Endothelial cell of umbilical vein (primary cell): Measurements from ENCODE around the gene PLA2G4B. TPM values are rescaled to one million over a fixed set of nuclear protein-coding genes. Genes with fewer than 3 reads are reported as not detected.

ENCODE experiments used
- BruUV-seq: library from RNA; stranded (reverse); fragments of 400-500 nt; replicated peaks from 2 replicates; lab custom pipeline; 2021; lab: Mats Ljungman, UMichigan
- CTCF ChIA-PET: fragments of 300-600, 350-600 bp; sonication (Branson Sonifier 250); formaldehyde crosslinking; loops from one replicate; lab custom pipeline; 2021; ENCODE audit warnings: antibody characterized with exemption, inconsistent platforms; lab: Charles Lee
- POLR2A ChIA-PET: fragments of 300-600, 350-600 bp; sonication (Branson Sonifier 250); formaldehyde crosslinking; loops from one replicate; lab custom pipeline; 2021; ENCODE audit warnings: antibody characterized with exemption, inconsistent platforms; lab: Charles Lee
- DNase-seq: peaks from one replicate; pipeline ENCODE4 v3.0.0-alpha.2; 2011; ENCODE audit warnings: low read depth, low spot score
- FAIRE-seq: peaks from 2 replicates; lab custom pipeline; 2011; peaks lifted over from hg19 to GRCh38; lab: Jason Lieb, UNC
- H2AFZ ChIP-seq: 2 replicates; pipeline ENCODE4 v1.6.0; 2012; ENCODE audit warnings: low read depth, low read length, control low read depth, inconsistent platforms
- H3K27ac ChIP-seq: 2 replicates; pipeline ENCODE4 v1.5.1; 2011; ENCODE audit warnings: low read depth, mild to moderate bottlenecking, control low read depth, low read length, moderate library complexity; ENCODE audit not compliant: insufficient read depth
- H3K27me3 ChIP-seq, 2 experiments: 2 replicates each; pipeline versions ENCODE4 v1.6.0 to v1.6.1; 2011; ENCODE audit warnings: low read length in 2 of 2, mixed read lengths in 1 of 2; ENCODE audit not compliant: control insufficient read depth in 2 of 2, insufficient read depth in 2 of 2
- H3K36me3 ChIP-seq, 2 experiments: 2 replicates in 1 of 2; 3 replicates in 1 of 2; pipeline ENCODE4 v1.5.1; 2011; ENCODE audit warnings: low read length in 2 of 2, mild to moderate bottlenecking in 1 of 2, moderate library complexity in 1 of 2; ENCODE audit not compliant: control insufficient read depth in 2 of 2, insufficient read depth in 2 of 2; ENCODE audit errors: extremely low read depth in 1 of 2
- H3K4me1 ChIP-seq: 3 replicates; pipeline ENCODE4 v1.5.1; 2011; ENCODE audit warnings: mild to moderate bottlenecking, low read length; ENCODE audit not compliant: control insufficient read depth, insufficient read depth; ENCODE audit errors: extremely low read depth
- H3K4me2 ChIP-seq: 2 replicates; pipeline ENCODE4 v1.6.1; 2011; ENCODE audit warnings: low read length, control low read depth, mixed read lengths; ENCODE audit not compliant: insufficient read depth
- H3K4me3 ChIP-seq, 3 experiments: fragments of 200-600 bp in 1 of 3; sonication (generic), shearing (Covaris generic) in 1 of 3; replicated peaks in 1 of 3; 2 replicates each; pipeline ENCODE4 v1.5.1; 2011 to 2016; ENCODE audit warnings: control low read depth in 3 of 3, low read length in 3 of 3, mild to moderate bottlenecking in 2 of 3, inconsistent platforms in 1 of 3, low read depth in 1 of 3, moderate library complexity in 1 of 3; ENCODE audit not compliant: insufficient read depth in 1 of 3
- H3K79me2 ChIP-seq: 2 replicates; pipeline ENCODE4 v1.6.0; 2012; ENCODE audit warnings: low read length, inconsistent platforms; ENCODE audit not compliant: control insufficient read depth, insufficient read depth
- H3K9ac ChIP-seq: replicated peaks from 2 replicates; pipeline ENCODE3; 2011; ENCODE audit warnings: low read length, control low read depth; ENCODE audit not compliant: insufficient read depth; ENCODE audit errors: extremely low read depth
- H3K9me1 ChIP-seq: replicated peaks from 3 replicates; pipeline ENCODE4 v1.6.0; 2011; ENCODE audit warnings: mild to moderate bottlenecking, low read length; ENCODE audit not compliant: control insufficient read depth, insufficient read depth; ENCODE audit errors: extremely low read depth
- H3K9me3 ChIP-seq: replicated peaks from 2 replicates; pipeline ENCODE4 v1.5.1; 2012; ENCODE audit warnings: low read length, inconsistent platforms; ENCODE audit not compliant: control insufficient read depth, insufficient read depth
- H4K20me1 ChIP-seq: replicated peaks from 2 replicates; pipeline ENCODE3; 2011; ENCODE audit warnings: mild to moderate bottlenecking, low read length; ENCODE audit not compliant: control insufficient read depth, insufficient read depth; ENCODE audit errors: extremely low read depth
- EZH2 ChIP-seq: IDR thresholded peaks from 2 replicates; pipeline ENCODE4 v1.6.1; 2012; ENCODE audit warnings: borderline replicate concordance, low read depth, mild to moderate bottlenecking, moderate library complexity, low read length, inconsistent platforms; ENCODE audit not compliant: severe bottlenecking
- FOS ChIP-seq: IDR thresholded peaks from 2 replicates; pipeline ENCODE4 v1.6.1; 2011; ENCODE audit warnings: mild to moderate bottlenecking, low read length, moderate library complexity, borderline replicate concordance; ENCODE audit not compliant: insufficient read depth
- GATA2 ChIP-seq: IDR thresholded peaks from 2 replicates; pipeline ENCODE4 v1.7.0; 2011; ENCODE audit warnings: low read depth, mild to moderate bottlenecking, moderate library complexity, mixed read lengths, low read length; ENCODE audit not compliant: insufficient read length, insufficient read depth
- JUN ChIP-seq: IDR thresholded peaks from 2 replicates; pipeline ENCODE4 v1.6.1; 2011; ENCODE audit warnings: borderline replicate concordance, low read depth; ENCODE audit not compliant: insufficient read length, insufficient read depth
- MYC ChIP-seq: IDR thresholded peaks from one replicate; pipeline ENCODE4 v1.6.1; 2011; ENCODE audit warnings: mild to moderate bottlenecking, low read depth, low read length
- POLR2A ChIP-seq: IDR thresholded peaks from 2 replicates; pipeline ENCODE4 v1.6.1; 2012; ENCODE audit warnings: low read depth, mild to moderate bottlenecking, control low read depth, low read length
- POLR2AphosphoS5 ChIP-seq: IDR thresholded peaks from 2 replicates; pipeline ENCODE4 v1.6.1; 2012; ENCODE audit warnings: low read depth, mild to moderate bottlenecking, control low read depth, low read length, moderate library complexity; ENCODE audit not compliant: insufficient read depth
- dilution Hi-C: fragments of 300-500 bp; cut with MboI; formaldehyde crosslinking; loops from one replicate; pipeline ENCODE4 v1.15.0; 2019; ENCODE audit warnings: low sequenced_read_pairs; ENCODE audit not compliant: extremely low pct_ligation_motif_present
- intact Hi-C: fragments of 100-400 bp; cut with micrococcal nuclease; formaldehyde crosslinking; loops from one replicate; pipeline ENCODE4 v1.10.0; 2022
- polyA plus RNA-seq, 4 experiments: library from polyadenylated mRNA; depleted of rRNA in 3 of 4; stranded (reverse) in 3 of 4; unstranded in 1 of 4; fragments of >200 nt; gene quantifications; 2 replicates each; pipeline versions ENCODE4 v1.2.1 to v1.2.3, GENCODE V29; 2011 to 2012; ENCODE audit warnings: missing spikeins in 1 of 4
- total RNA-seq: library from RNA; stranded (reverse); gene quantifications from 2 replicates; pipeline ENCODE4 v1.2.3, GENCODE V29; 2021
- TF ChIP-seq, protein P1 (sequence below): IDR thresholded peaks from 2 replicates; pipeline ENCODE4 v1.6.1; 2011; ENCODE audit not compliant: insufficient read depth, insufficient read length
- TF ChIP-seq, protein P2 (sequence below), 2 donors: IDR thresholded peaks; 1 replicate in 1 of 2; 2 replicates in 1 of 2; pipeline ENCODE4 v1.5.1; 2011; ENCODE audit warnings: low read length in 2 of 2, mild to moderate bottlenecking in 2 of 2, moderate library complexity in 2 of 2, control low read depth in 1 of 2, inconsistent platforms in 1 of 2, low read depth in 1 of 2; ENCODE audit not compliant: insufficient read depth in 1 of 2; ENCODE audit errors: extremely low read depth in 1 of 2

PLA2G4B gene
- total and polyA plus RNA-seq, 2 donors (not counting 3 experiments of a cell fraction or from before 2014, with no cell fraction given) = 4.0 to 7.9 TPM

DNA sequence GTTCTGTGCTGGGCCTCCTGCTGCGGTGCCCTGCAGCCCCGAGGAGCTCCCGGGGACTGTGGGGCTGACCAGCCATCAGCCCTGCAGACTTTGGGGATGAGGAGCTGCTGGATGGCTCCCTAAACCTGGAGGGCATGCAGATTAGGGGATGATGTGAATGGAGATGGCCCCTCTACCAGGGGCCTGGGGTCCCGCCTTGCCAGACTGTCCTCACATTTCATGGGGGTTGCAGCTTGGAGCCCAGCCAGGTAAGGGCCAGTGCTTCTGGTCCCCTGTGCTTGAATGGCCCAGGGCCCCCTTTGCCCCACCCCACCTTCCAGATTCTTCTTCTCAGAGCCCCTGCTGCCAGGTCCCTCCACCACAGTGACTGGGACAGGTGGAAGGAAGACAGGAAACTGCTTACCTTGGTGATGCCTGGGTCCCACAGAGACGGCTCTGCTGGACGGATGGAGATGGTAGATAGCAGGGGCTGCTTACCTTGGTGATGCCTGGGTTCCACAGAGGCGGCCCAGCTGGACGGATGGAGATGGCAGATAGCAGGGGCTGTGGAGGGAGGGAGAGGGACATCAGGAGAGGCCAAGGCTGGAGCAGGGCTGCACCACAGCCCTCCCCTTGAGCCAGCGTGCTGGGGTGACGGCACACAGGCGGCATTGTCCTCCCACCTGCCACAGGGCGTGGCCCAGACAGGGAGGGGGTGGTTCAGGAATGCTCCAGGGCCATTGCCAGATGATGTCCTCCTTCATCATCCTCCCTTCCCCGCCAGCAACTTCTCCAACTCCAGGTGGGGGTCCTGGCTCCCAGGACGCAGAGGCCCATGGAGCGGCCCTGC, 55.0 kb downstream of the PLA2G4B start, which contains the start of gene SPTBN5:
TSS of gene SPTBN5 (minus strand) at position 632 of the 829 bp plus-strand sequence. CDS start at position 76, 556 bp downstream.
- Histone ChIP-seq H3K4me3 (no peak within 1 kb of the TSS), H4K20me1 (no peaks in the 10 kb centered on the region), H3K9ac (peak within 1 kb of the TSS; percentile 40), H3K27me3 (no peaks in the 10 kb centered on the region), H3K36me3 (peaks cover 0 to 11% of the 10 kb centered on the region in 2 experiments), H3K4me2 (peak within 1 kb of the TSS; percentile 9), H3K9me1 (no peaks in the 10 kb centered on the region), H2AFZ (no peak within 1 kb of the TSS), H3K27ac (peak within 1 kb of the TSS; percentile 73), H3K79me2 (no peaks in the 10 kb centered on the region), H3K4me1 (peaks cover 16% of the 10 kb centered on the region), H3K9me3 (no peaks in the 10 kb centered on the region)
- no TSS peak for BruUV-seq
- ChIA-PET CTCF (interaction anchor here (1.4 to 2.3 kb wide), 2 partner anchors 10 to 290 kb away, joined by 3 to 13 read pairs; no protein-coding TSS in a partner anchor), POLR2A (no interaction called here)
- intact Hi-C loops = loop anchor here (2.0 to 5.0 kb wide), 2 partner anchors 66 to 119 kb away; partner anchors contain the start of genes JMJD7 and MAPKBP1
- FAIRE-seq (no peak), DNase-seq (no peak)
- TF ChIP-seq MYC (no peak), GATA2 (no peak), EZH2 (no peak), FOS (no peak), POLR2A (no peak), JUN (no peak), POLR2AphosphoS5 (no peak)
- TF ChIP-seq, protein P1, sequence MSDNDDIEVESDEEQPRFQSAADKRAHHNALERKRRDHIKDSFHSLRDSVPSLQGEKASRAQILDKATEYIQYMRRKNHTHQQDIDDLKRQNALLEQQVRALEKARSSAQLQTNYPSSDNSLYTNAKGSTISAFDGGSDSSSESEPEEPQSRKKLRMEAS = no peak
- TF ChIP-seq, protein P2, sequence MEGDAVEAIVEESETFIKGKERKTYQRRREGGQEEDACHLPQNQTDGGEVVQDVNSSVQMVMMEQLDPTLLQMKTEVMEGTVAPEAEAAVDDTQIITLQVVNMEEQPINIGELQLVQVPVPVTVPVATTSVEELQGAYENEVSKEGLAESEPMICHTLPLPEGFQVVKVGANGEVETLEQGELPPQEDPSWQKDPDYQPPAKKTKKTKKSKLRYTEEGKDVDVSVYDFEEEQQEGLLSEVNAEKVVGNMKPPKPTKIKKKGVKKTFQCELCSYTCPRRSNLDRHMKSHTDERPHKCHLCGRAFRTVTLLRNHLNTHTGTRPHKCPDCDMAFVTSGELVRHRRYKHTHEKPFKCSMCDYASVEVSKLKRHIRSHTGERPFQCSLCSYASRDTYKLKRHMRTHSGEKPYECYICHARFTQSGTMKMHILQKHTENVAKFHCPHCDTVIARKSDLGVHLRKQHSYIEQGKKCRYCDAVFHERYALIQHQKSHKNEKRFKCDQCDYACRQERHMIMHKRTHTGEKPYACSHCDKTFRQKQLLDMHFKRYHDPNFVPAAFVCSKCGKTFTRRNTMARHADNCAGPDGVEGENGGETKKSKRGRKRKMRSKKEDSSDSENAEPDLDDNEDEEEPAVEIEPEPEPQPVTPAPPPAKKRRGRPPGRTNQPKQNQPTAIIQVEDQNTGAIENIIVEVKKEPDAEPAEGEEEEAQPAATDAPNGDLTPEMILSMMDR (IDR thresholded peaks at IDR 0.05; ENCODE audit: extremely low read depth in 1 of 2, insufficient read depth in 1 of 2, low read depth in 1 of 2, low read length in 2 of 2) = no peak
- dilution Hi-C loops = no loop called here
